ENCODE measurements around the gene TLR8. TPM values are rescaled to one million over a fixed set of nuclear protein-coding genes. Genes with fewer than 3 reads are reported as not detected.

TLR8 gene
- total and polyA plus RNA-seq, 10 of the 15 experiments (the other 5 are each of a cell fraction or from before 2014, with no cell fraction given): 0.04 TPM; not detected in 9

- TF ChIP-seq, protein P1, sequence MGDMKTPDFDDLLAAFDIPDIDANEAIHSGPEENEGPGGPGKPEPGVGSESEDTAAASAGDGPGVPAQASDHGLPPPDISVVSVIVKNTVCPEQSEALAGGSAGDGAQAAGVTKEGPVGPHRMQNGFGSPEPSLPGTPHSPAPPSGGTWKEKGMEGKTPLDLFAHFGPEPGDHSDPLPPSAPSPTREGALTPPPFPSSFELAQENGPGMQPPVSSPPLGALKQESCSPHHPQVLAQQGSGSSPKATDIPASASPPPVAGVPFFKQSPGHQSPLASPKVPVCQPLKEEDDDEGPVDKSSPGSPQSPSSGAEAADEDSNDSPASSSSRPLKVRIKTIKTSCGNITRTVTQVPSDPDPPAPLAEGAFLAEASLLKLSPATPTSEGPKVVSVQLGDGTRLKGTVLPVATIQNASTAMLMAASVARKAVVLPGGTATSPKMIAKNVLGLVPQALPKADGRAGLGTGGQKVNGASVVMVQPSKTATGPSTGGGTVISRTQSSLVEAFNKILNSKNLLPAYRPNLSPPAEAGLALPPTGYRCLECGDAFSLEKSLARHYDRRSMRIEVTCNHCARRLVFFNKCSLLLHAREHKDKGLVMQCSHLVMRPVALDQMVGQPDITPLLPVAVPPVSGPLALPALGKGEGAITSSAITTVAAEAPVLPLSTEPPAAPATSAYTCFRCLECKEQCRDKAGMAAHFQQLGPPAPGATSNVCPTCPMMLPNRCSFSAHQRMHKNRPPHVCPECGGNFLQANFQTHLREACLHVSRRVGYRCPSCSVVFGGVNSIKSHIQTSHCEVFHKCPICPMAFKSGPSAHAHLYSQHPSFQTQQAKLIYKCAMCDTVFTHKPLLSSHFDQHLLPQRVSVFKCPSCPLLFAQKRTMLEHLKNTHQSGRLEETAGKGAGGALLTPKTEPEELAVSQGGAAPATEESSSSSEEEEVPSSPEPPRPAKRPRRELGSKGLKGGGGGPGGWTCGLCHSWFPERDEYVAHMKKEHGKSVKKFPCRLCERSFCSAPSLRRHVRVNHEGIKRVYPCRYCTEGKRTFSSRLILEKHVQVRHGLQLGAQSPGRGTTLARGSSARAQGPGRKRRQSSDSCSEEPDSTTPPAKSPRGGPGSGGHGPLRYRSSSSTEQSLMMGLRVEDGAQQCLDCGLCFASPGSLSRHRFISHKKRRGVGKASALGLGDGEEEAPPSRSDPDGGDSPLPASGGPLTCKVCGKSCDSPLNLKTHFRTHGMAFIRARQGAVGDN (IDR thresholded peaks at IDR 0.05): peak; percentile 89
- TF ChIP-seq, protein P2, sequence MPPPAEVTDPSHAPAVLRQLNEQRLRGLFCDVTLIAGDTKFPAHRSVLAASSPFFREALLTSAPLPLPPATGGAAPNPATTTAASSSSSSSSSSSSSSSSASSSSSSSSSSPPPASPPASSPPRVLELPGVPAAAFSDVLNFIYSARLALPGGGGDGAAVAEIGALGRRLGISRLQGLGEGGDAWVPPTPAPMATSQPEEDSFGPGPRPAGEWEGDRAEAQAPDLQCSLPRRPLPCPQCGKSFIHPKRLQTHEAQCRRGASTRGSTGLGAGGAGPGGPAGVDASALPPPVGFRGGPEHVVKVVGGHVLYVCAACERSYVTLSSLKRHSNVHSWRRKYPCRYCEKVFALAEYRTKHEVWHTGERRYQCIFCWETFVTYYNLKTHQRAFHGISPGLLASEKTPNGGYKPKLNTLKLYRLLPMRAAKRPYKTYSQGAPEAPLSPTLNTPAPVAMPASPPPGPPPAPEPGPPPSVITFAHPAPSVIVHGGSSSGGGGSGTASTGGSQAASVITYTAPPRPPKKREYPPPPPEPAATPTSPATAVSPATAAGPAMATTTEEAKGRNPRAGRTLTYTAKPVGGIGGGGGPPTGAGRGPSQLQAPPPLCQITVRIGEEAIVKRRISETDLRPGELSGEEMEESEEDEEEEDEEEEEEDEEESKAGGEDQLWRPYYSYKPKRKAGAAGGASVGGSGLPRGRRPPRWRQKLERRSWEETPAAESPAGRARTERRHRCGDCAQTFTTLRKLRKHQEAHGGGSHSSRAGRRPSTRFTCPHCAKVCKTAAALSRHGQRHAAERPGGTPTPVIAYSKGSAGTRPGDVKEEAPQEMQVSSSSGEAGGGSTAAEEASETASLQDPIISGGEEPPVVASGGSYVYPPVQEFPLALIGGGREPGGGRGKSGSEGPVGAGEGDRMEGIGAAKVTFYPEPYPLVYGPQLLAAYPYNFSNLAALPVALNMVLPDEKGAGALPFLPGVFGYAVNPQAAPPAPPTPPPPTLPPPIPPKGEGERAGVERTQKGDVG (CRISPR knock-in tag; IDR thresholded peaks at IDR 0.05): no peak
- TF ChIP-seq, protein P3, sequence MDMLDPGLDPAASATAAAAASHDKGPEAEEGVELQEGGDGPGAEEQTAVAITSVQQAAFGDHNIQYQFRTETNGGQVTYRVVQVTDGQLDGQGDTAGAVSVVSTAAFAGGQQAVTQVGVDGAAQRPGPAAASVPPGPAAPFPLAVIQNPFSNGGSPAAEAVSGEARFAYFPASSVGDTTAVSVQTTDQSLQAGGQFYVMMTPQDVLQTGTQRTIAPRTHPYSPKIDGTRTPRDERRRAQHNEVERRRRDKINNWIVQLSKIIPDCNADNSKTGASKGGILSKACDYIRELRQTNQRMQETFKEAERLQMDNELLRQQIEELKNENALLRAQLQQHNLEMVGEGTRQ (IDR thresholded peaks at IDR 0.05; ENCODE audit: borderline replicate concordance, low read depth, low read length): no peak
- TF ChIP-seq MTA2 (IDR thresholded peaks at IDR 0.05; ENCODE audit: low read depth): peak; percentile 72
- TF ChIP-seq SMARCA5 (IDR thresholded peaks at IDR 0.05): peak; percentile 90
- TF ChIP-seq SUPT20H (IDR thresholded peaks at IDR 0.05; ENCODE audit: borderline replicate concordance, control insufficient read depth, low read depth, low read length): no peak
- no peak for TF ChIP-seq BCL3 (IDR thresholded peaks at IDR 0.05; ENCODE audit: borderline replicate concordance, insufficient read depth, low read depth, low read length, poor library complexity, severe bottlenecking)
- peak; percentile 63 for TF ChIP-seq HDGF (IDR thresholded peaks at IDR 0.05)
- peak; percentile 83 to 87 for TF ChIP-seq IKZF2 (IDR thresholded peaks at IDR 0.05)
- no peak for TF ChIP-seq YBX1 (IDR thresholded peaks at IDR 0.05)
- TF ChIP-seq EGR1 (IDR thresholded peaks at IDR 0.05; ENCODE audit: borderline replicate concordance in 1 of 2, low read depth in 2 of 2, low read length in 2 of 2): 0 out of 3 replicates have a peak, but pooled peaks of 1 of the 2 experiments have one; percentile 4
- no peak for TF ChIP-seq PML (IDR thresholded peaks at IDR 0.05; ENCODE audit: low read length)
- peak; percentile 49 for TF ChIP-seq RELB (IDR thresholded peaks at IDR 0.05; ENCODE audit: low read depth)
- TF ChIP-seq KDM1A (IDR thresholded peaks at IDR 0.05; ENCODE audit: borderline replicate concordance): no peak
- no peak for TF ChIP-seq MYB (IDR thresholded peaks at IDR 0.05; ENCODE audit: borderline replicate concordance, low read depth, low read length)
- no peak for TF ChIP-seq HDAC6 (IDR thresholded peaks at IDR 0.05; ENCODE audit: unreplicated experiment)
- 0 out of 2 replicates have a peak, but pooled peaks have one; percentile 69 for TF ChIP-seq LARP7 (IDR thresholded peaks at IDR 0.05)
Measured at GRCh38 chrX:12950851-12951594, 44.6 kb downstream of the TLR8 start (continued).
